Endodermal cell (in vitro differentiated cells): Measurements from ENCODE around the gene FAM13A. TPM values are rescaled to one million over a fixed set of nuclear protein-coding genes. Genes with fewer than 3 reads are reported as not detected.

Experiments
- DNase-seq: peaks from one replicate; pipeline ENCODE4 v3.0.0-alpha.2; 2017
- H3K27ac ChIP-seq: 2 replicates; pipeline ENCODE4 v1.5.1; 2013; ENCODE audit warnings: mild to moderate bottlenecking, low read depth, low read length, moderate library complexity
- H3K27me3 ChIP-seq: 2 replicates; pipeline ENCODE4 v1.6.1; 2013; ENCODE audit warnings: mild to moderate bottlenecking, low read length, moderate library complexity; ENCODE audit not compliant: insufficient read depth, control insufficient read depth, poor library complexity, severe bottlenecking
- H3K36me3 ChIP-seq: 2 replicates; pipeline ENCODE4 v1.7.0; 2013; ENCODE audit warnings: mild to moderate bottlenecking, low read length, moderate library complexity; ENCODE audit not compliant: control insufficient read depth, insufficient read depth
- H3K4me1 ChIP-seq: one replicate; pipeline ENCODE4 v1.7.0; 2013; ENCODE audit warnings: low read length; ENCODE audit not compliant: control insufficient read depth, insufficient read depth
- H3K4me3 ChIP-seq: 2 replicates; pipeline ENCODE4 v1.5.1; 2013; ENCODE audit warnings: mild to moderate bottlenecking, low read length, moderate library complexity
- H3K9ac ChIP-seq: 2 replicates; pipeline ENCODE4 v1.6.1; 2013; ENCODE audit warnings: mild to moderate bottlenecking, low read length, moderate library complexity; ENCODE audit not compliant: poor library complexity, severe bottlenecking; ENCODE audit errors: extremely low read depth
- H3K9me3 ChIP-seq: 2 replicates; pipeline ENCODE4 v1.6.1; 2013; ENCODE audit warnings: mild to moderate bottlenecking, low read length, moderate library complexity; ENCODE audit not compliant: control insufficient read depth
- H3K27ac Mint-ChIP-seq: 2 replicates; pipeline ENCODE4 v1.8.0; 2020; ENCODE audit warnings: mixed read lengths
- H3K27me3 Mint-ChIP-seq: 2 replicates; pipeline ENCODE4 v1.8.0; 2021; ENCODE audit warnings: mild to moderate bottlenecking, mixed read lengths; ENCODE audit not compliant: insufficient read depth
- H3K36me3 Mint-ChIP-seq: 2 replicates; pipeline ENCODE4 v1.8.0; 2020; ENCODE audit warnings: low read depth, mixed read lengths
- H3K4me1 Mint-ChIP-seq: 2 replicates; pipeline ENCODE4 v1.8.0; 2020; ENCODE audit warnings: mixed read lengths
- H3K4me3 Mint-ChIP-seq: 2 replicates; pipeline ENCODE4 v1.8.0; 2020; ENCODE audit warnings: mild to moderate bottlenecking, moderate library complexity, mixed read lengths
- H3K9me3 Mint-ChIP-seq: 2 replicates; pipeline ENCODE4 v1.8.0; 2020; ENCODE audit warnings: mild to moderate bottlenecking, mixed read lengths
- WGBS, 2 experiments: methylation state at CpG; one replicate each; pipeline versions ENCODE4 v1.1.5 to v1.1.7; 2013; ENCODE audit warnings: missing lambda C conversion rate in 2 of 2, mixed read lengths in 1 of 2; ENCODE audit not compliant: insufficient coverage in 1 of 2, insufficient read length in 1 of 2; 5-methylcytosine and 5-hydroxymethylcytosine counted together
- total RNA-seq, 2 donors: library from RNA; stranded (reverse); fragmentation: NEBNext Ultra II Directional in 1 of 2; extraction: Animal tissue kit (Norgen Biotek cat#: 25700) in 1 of 2; gene quantifications; 2 replicates in 1 of 2; 3 replicates in 1 of 2; pipeline ENCODE4 v1.2.1, GENCODE V29; 2021
- TF ChIP-seq, protein P1 (sequence below): fragments of 200-600 bp; sonication (generic); conservative IDR thresholded peaks from 2 replicates; pipeline ENCODE4 v1.5.0; 2021; ENCODE audit warnings: antibody characterized with exemption, mild to moderate bottlenecking

FAM13A gene
- total RNA-seq, 2 donors from 2014 or later: 13.6 to 17.0 TPM

DNA sequence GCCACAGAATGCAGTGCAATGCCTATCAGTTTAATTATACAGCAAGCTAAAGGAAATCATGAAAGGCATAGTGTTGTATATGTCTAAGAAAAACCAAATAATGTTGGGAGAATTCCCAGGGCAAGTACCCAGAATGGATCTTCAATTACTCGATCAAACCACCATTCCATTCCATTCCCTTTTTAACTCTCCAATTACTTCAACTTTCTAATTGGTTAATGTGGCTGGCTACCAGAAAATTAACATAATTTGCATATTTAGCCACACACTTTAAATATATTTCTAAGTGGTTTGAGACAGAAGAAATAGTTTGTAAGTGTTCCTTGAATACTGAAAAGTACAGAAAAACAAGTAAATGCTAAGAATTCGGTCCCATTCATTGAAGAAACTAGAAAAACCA is 247.9 kb downstream of the FAM13A start:
- no peaks in the 10 kb centered on the region for H3K4me1 Mint-ChIP-seq
- Histone ChIP-seq H3K4me1 (no peaks in the 10 kb centered on the region), H3K9me3 (no peaks in the 10 kb centered on the region), H3K4me3 (no peak overlapping the region), H3K9ac (no peak overlapping the region), H3K36me3 (no peaks in the 10 kb centered on the region), H3K27me3 (no peaks in the 10 kb centered on the region), H3K27ac (no peak overlapping the region)
- H3K4me3 Mint-ChIP-seq: no peak overlapping the region
- H3K27me3 Mint-ChIP-seq: no peaks in the 10 kb centered on the region
- H3K27ac Mint-ChIP-seq: no peak overlapping the region
- no peaks in the 10 kb centered on the region for H3K9me3 Mint-ChIP-seq
- TF ChIP-seq, protein P1, sequence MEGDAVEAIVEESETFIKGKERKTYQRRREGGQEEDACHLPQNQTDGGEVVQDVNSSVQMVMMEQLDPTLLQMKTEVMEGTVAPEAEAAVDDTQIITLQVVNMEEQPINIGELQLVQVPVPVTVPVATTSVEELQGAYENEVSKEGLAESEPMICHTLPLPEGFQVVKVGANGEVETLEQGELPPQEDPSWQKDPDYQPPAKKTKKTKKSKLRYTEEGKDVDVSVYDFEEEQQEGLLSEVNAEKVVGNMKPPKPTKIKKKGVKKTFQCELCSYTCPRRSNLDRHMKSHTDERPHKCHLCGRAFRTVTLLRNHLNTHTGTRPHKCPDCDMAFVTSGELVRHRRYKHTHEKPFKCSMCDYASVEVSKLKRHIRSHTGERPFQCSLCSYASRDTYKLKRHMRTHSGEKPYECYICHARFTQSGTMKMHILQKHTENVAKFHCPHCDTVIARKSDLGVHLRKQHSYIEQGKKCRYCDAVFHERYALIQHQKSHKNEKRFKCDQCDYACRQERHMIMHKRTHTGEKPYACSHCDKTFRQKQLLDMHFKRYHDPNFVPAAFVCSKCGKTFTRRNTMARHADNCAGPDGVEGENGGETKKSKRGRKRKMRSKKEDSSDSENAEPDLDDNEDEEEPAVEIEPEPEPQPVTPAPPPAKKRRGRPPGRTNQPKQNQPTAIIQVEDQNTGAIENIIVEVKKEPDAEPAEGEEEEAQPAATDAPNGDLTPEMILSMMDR: no peak
- no peaks in the 10 kb centered on the region for H3K36me3 Mint-ChIP-seq
- WGBS, 2 experiments: 85 to 100% methylated on average over 1 to 2 of the region's 2 CpGs
- no peak for DNase-seq

- Histone ChIP-seq H3K27ac (no peak overlapping the region), H3K4me3 (no peak overlapping the region), H3K9ac (no peak overlapping the region), H3K9me3 (no peaks in the 10 kb centered on the region), H3K27me3 (no peaks in the 10 kb centered on the region), H3K4me1 (no peaks in the 10 kb centered on the region), H3K36me3 (no peaks in the 10 kb centered on the region)
- H3K36me3 Mint-ChIP-seq: no peaks in the 10 kb centered on the region
- 94 to 100% methylated on average over 1 to 4 of the region's 4 CpGs for WGBS, 2 experiments
- no peaks in the 10 kb centered on the region for H3K9me3 Mint-ChIP-seq
- H3K4me1 Mint-ChIP-seq: no peaks in the 10 kb centered on the region
- TF ChIP-seq, protein P1: no peak
- DNase-seq: no peak
- no peaks in the 10 kb centered on the region for H3K27me3 Mint-ChIP-seq
- no peak overlapping the region for H3K4me3 Mint-ChIP-seq
- H3K27ac Mint-ChIP-seq: no peak overlapping the region
Observed at GRCh38 chr4:88807499-88807898, 249.5 kb downstream of the FAM13A start.

- no peak overlapping the region for H3K4me3 Mint-ChIP-seq
- WGBS, 2 experiments: 100% methylated on average over 1 of the region's 2 CpGs; no CpG with 5 or more reads in 1 of the 2 experiments
- no peaks in the 10 kb centered on the region for H3K27me3 ChIP-seq
- no peaks in the 10 kb centered on the region for H3K4me1 ChIP-seq
- TF ChIP-seq, protein P1: no peak
- H3K27ac Mint-ChIP-seq: no peak overlapping the region
- H3K4me1 Mint-ChIP-seq: no peaks in the 10 kb centered on the region
- no peaks in the 10 kb centered on the region for H3K9me3 Mint-ChIP-seq
- no peak overlapping the region for H3K9ac ChIP-seq
- no peak overlapping the region for H3K27ac ChIP-seq
- no peaks in the 10 kb centered on the region for H3K36me3 ChIP-seq
- H3K36me3 Mint-ChIP-seq: no peaks in the 10 kb centered on the region
- H3K27me3 Mint-ChIP-seq: no peaks in the 10 kb centered on the region
- no peaks in the 10 kb centered on the region for H3K9me3 ChIP-seq
- no peak overlapping the region for H3K4me3 ChIP-seq
- no peak for DNase-seq
Observed at GRCh38 chr4:88804234-88804633, 252.8 kb downstream of the FAM13A start.
